ENCODE data around the gene PDE7B.

Gene PDE7B

DNA sequence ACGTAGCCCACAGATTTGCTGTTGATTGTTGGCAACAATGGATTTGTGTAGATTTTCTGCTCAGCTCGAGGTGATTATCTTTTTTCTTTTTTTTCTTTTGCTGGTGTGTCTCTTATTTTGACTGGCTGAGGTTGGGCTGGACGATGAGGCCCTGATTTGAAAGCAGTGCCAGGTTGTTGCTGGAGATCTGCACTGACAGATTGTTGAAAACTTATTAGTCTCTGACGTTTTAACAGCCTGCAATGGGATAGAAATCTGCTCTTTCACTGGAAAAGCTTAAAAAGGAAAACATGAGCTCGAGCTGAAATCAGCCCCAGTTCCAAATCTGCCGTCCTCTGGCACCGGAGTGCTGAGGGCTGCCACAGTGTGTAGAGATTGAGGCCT is 87.7 kb downstream of the PDE7B start:
- no peak for DNase-seq

DNA sequence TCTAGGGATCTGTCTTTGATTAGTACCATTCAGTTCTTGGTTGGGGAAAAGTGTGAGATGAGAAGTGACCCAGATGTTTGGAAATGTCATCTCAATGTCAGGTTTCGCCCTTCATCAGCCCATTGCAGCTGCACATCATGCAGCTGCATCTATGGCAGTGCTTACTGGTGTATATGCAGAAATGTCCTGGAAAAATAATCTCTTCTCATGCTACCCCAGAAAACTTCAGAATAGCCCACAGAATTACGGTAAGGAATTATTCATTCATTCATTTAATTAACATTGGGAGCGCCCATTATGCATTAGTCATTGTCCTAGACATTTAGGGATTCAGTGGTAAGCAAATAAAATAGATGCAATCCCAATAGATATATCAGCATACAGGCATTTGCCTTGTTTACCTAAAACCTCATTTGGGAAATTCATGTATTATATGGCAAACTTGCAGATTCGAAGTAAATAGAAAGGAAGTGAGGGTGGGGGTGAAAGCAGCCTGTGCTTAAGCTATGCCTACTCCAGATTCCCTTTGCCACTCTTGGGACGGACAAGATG is 89.2 kb downstream of the PDE7B start:
- DNase-seq = no peak

DNA sequence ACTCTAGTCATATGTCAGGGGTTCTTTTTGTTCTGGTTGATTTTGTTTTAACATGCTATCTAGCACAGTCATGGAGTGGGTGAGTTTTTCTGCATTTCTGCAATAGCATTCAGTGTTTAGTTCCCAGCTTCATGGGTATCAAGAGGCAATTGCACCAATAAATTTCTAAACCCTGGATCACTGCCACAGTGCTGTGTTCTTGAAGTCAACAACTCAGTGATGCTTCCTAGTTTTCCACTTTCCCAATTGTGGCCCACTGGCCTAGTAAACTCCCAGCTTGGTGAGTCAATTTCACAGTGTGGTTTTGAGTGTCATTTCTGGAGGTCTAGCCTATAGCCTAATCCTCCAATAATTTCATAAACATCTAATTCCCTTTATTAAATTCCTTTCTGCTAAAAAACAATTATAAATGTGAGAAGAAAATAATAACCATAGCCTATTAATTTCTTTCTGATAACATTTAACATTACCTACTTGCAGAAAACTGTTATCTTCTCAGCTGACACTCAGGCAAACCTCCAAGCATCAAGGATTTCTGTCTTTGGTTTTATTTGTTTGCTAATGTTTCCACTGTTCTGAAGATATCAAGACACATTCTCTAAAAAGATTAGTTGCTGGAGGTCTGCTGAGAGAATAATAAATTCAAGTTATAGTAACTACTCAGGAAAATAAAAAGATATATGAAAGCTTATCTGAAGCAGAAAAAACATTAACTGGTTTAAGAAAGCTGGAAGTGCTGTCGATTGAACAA is 89.9 kb downstream of the PDE7B start:
- DNase-seq = no peak

DNA sequence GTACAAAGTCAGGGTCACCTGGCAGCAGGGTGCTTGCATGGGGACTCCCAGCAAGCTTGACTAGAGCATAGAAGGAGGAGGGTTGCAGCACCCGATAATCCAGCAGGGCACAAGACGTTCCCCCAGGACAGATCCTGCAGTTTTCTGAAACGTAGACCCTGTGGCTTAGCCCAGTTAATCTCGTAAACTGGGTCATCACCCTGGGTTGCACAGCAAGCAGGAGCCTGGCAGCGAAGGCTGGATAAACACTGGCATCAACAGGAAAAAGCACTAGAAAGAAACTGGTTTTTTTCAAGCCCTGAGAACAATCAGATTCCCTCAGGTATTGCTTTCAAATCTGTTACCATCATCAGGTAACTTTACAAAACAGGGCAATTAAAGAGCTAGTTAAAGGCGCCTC is 92.6 kb downstream of the PDE7B start:
- DNase-seq = no peak

DNA sequence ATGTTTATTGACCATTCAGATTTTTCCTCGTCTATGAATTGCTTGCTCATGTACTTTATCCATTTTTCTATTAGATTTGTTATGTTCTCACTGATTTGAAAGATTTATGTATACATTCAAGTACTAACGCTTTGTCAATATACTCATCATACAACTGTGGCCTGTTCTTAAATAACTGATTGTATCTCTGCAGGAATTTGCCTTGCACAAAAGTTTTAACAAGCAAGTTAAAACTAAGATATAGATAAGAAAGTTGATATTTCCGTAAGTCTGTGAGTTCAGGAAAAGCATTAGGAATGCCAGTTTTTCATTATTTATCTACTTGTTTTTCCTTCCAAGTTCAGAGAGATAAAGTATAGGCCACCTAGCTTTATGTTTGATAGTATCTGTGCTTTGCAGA is 95.2 kb downstream of the PDE7B start:
- DNase-seq = no peak

DNA sequence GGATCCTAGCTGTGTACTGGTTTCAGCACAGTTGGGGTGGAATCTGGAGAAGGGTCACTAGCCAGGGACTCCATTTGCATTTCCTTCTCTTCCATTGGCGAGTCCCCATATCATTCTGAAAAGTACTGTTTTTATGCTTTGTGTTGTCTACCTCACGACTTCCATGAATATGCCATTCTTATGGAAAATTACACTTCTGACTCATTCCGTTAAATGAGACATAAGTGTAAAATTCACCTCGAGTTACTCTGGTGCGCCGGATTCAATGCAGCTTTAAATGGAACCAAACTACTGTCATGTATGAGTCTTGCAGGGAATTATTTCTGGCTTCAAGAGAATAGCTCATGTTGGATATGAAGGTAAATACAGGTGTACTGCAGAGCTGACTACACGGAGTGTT is 99.2 kb downstream of the PDE7B start:
- DNase-seq = no peak

DNA sequence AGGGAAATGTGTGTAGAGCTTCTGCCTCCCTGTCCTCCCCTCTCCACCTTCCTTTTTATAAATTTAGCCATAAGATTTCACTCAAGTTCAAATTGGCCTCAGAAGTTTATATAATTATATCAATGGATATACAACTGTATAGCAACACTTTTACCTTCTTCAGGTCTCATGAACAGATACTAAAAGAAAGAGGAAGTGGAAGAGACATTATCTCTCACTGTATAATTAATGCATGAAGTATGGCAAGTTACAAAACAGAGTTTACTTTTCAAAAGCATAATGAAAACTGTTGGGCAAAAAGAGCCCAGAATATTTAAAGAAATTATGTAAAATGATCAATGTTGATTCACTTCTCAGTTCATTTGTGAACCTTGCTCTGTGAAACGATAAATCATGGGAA is 99.7 kb downstream of the PDE7B start:
- DNase-seq = no peak

DNA sequence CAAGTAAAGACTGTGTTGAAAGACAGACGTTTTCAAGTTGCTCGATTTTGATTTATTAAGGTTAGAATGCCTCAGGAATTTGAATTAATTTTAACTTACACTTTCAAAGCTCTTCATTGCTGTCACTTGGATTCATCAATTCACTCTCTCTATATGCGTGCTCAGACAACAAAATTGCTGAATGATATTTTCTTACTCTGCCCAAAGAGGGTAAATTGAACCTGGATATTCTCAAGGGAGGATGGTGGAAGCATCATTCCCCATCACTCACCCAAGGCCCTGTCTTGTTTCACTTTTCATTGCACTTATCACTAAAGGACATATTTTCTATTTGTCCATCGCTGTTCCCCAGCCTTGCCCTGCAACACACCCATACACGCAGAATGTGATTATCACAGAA is 102.3 kb downstream of the PDE7B start:
- DNase-seq = no peak

DNA sequence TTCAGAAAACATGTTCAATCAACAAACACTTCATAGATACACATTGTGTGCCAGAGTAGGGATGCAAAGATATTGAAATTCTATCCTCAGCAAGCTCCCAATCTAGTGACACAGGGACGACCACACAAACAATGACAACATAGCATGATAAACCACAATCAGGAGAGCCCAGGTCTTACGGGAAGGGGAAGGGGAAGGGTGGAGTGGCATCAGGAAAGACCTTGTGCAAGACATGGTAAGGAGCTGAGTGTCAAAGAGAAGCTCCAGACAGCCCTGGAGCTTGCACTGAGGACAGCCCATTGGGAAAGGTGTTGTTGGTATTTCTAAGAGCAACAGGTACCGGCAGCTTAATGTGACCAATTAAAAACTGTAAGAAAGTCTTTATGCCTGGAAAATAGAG is 103.6 kb downstream of the PDE7B start:
- no peak for DNase-seq

DNA sequence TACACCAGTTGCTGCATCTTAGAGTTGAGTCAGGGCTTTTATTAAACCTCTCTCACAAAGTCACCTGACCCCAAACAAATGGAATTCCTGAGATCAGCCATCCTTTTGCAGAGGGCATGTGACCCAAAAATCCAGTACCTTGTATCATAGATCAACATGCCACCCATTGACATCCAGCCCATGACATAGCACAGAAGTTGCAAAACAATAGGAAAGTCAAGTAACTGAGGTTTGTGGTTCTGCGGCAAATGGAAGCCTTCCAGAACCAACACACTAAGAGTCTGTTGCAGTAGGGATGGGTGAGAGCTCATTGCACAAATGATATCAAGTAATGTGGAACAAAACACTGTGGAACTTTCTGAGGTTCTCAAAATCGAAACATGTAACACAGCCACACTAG is 111.2 kb downstream of the PDE7B start:
- no peak for DNase-seq

DNA sequence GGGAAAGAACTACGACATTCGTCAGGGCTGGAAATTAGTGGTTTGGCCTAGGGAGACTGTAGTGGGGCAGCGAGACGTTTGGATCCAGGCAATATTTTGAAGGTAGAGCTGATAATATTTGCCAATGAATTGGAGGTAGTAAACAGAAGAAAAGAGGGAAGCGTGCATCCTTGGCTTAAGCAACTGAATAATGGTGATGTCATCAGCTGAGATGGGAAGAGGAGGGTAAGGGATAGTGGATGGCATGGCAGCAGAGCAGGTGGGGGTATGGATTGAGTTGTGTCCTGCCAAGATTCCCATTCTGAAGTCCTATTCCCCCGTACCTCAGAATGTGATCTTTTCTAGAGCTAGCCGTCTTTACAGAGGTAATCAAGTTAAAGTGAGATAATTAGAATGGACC is 119.2 kb downstream of the PDE7B start:
- no peak for DNase-seq

DNA sequence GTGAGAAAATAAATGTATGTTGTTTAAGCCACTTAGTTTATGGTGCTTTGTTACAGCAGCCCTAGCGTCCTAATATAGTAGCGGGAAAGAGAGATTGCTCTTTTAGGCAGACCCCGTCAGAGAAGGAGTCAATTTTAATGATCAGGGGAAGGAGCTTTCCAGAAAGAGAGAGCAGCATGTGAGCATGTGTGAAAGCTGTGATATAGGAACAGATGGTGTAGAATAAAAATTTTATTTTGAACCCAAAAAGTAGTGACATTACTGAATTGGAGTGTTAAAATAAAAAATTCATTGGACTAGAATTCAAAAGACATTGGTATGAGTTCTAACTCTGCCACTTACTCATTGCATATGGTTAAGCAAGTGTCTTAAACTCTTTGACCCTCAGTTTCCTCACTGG is 119.8 kb downstream of the PDE7B start:
- DNase-seq = no peak

DNA sequence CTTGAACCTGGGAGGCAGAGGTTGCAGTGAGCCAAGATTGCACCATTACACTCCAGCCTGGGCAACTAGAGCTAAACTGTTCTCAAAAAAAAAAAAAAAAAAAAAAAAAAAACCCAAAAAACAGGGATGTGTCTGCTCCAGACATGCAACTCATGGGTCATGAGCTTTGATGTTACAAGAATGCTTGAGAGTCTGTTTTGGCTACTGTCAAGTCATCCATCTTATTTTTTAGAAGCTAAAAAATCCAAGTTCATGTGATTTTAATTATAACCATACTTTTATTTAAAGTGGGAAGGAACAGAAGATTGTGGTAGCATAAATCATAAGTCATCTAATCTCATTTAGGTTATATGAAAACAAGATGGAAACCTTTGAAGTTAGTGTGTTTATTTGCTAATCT is 120.6 kb downstream of the PDE7B start:
- no peak for DNase-seq

DNA sequence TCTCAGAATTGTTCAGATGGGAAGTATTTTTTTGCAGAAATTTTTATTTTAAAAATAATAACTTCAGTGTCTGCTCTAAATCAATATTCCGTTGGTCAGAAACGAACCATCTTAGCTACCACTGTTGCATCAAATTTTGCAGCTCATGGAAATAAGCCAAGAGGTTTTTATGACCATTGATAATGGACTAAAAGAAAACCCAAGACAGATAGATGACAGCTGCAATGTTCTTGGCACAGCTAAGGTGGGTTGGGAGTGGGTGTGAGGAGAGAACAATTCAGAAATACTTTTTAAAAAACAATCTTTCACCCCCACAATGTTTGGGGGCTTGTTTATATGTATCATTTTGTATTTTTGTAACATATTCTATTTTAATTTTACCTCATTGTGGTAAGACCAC is 121.1 kb downstream of the PDE7B start:
- DNase-seq = no peak

DNA sequence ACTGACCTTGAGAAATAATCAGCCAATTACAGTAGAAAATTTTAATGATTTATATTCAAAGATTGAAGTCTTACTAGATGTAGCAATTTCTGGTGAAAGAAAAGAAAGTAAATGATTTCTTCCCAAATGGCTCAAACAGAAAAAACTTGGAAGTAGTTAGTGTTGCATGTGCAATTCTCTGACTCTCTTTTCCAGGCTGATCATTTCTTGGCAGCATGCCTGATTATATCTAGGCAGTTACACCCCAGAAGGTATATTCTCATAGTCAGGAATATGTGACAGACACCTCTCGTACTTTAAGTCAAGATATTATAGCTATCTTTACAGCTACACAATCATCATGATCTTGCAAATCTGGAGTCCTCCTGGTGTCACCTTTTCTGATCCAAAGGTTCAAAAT is 122.9 kb downstream of the PDE7B start:
- no peak for DNase-seq

DNA sequence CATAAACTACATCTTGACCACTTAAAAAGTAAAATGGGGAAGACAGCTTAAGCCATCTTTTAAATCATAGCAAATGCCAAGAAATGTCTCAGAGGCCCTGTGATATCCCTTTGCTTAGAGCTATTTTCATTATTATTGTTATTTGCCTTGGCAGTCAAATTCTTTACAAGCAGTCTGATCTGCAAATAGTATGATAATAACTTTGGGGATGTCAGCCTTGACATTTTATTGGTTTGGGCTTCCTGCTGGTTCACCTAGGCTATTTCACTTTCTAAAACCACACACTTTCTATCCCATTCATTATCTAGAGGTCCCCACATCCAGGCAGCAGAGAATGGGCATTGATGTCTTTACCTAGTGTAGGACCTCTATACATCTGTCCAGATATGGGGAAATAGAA is 125.1 kb downstream of the PDE7B start:
- no peak for DNase-seq

DNA sequence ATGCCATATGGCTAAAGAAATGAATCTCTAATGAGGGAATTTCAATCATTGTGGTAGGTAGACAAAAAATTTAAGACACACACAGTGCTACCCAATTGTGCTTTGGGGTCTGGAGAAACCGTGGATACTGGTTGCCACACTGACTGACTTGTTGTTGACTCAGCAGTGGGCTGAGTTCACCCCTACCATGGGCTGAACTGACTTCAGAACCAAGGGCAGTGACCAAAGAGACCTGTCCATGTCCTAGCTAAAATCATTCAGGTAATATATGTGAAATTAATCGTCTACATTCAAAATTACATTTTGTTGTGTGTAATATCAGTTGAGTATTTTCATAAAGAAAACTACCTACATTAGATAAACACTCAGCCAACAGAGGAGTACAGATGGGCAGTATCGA is 131.6 kb downstream of the PDE7B start:
- DNase-seq = no peak

DNA sequence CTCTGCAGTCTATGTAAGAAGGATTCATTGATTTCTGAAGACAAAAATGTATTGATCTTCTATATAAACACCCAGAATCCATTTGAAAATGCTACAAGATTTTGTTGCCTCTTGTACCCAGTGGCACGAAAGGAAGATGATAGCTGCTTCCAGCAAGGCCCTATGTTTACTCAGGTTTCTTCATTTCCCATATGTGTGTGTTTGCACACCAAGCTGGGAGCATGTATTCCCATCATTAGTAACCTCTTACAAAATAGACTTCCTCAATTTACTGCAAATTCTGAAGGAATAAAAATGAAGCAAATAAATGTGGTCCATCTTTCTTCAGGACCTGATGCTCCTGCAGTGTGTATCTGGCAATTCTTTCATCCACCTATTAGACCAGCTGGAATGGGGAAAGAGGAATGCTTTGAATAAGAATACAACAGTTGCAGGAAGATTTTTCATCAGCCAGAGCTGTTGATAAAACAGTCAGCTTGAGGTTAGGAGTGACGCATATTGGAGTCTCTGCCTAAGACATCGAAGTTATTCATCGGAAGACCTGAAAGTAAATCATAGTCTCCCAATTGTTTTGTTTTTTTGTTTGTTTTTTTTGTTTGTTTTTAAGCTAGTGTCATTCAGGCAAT is 132.3 kb downstream of the PDE7B start:
- DNase-seq = no peak

DNA sequence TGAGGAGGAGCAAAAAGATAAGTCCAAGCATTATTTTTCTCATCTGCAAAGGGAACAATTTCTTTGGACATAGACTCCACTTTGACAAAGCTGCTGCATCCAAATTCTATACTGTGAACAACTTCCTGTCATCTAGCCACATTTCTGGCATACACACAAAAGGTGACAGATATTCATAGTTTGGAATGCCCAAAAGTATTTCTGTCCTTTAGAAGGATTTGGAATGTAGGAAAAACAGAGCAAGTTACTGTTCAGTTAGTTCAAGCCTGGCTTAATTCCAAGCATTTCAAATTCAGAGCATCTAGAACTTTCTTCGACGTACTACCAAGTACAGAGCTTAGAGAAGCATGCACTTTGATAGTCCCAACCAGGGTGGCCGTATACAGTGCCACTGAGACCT is 134.0 kb downstream of the PDE7B start:
- DNase-seq = no peak

DNA sequence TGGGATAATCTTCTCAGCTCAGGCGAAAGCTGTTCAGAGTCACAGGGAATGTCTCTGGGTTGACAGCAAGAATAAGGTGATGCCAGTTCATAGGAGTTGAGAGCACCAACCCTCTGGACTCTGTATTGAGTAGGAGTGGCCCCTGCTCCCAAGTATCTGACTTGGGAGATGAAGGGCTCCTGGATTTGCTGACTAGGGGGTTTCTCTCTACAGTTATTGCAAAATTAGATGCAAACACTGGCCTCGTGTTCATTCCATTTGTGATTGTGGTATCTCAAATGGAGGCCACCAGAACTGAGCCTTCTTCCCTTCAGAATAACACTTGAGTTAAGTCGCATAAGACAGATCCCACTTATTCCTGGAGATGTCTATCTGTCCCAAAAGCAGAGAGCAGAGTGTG is 135.7 kb downstream of the PDE7B start:
- DNase-seq = no peak

DNA sequence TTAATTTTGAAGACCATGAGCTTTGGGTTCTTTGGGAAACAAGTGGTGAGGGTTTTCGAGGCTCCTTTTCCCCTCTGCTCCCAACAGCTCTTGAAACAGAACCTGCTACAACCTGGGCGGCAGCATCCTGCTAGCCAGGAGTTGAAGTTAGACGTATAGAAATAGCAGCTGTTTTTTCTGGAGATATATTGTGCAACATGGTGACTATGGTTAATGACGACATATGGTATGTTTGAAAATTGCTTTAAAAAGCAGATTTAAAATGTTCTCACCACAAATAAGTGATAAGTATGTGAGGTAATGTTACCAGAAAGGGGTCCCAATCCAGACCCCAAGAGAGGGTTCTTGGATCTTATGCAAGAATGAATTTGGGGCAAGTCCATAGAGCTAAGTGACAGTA is 138.9 kb downstream of the PDE7B start:
- no peak for DNase-seq

DNA sequence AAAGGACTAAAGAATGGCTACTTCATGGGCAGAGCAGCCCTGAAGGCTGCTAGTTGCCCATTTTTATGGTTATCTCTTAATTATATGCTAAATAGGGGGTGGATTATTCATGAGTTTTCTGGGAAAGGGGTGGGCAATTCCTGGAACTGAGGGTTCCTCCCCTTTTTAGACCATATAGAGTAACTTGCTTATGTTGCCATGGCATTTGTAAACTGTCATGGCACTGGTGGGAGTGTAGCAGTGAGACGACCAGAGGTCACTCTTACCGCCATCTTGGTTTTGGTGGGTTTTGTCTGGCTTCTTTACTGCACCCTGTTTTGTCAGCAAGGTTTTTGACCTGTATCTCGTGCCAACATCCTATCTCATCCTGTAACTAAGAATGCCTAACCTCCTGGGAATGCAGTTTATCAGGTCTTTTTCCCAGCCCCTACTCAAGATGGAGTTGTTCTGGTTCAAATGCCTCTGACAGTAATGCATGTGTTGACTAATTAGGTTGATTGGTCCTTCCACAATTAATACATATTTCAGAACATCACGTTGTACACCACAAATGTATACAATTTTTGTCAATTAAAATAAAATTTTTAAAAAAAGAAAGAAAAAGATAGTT is 139.5 kb downstream of the PDE7B start:
- DNase-seq = no peak

DNA sequence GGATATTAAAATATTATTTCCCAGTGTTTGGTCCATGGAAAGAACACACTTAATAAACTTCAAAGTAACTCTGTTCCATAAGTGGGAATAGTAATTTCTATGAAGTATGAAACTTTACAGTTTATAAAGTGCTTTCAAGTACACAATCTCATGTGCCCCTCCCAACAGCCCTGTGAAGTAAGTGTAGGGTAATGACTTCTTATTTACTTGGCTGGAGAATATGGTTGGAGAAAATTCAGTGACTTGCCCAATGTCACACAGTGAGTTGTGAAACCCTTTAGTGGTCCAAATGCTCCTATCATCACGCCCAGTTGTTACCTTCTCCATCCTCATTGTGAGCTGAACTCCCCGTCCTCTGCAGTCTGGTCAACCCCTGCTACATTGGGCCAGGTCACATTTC is 141.2 kb downstream of the PDE7B start:
- DNase-seq = no peak

DNA sequence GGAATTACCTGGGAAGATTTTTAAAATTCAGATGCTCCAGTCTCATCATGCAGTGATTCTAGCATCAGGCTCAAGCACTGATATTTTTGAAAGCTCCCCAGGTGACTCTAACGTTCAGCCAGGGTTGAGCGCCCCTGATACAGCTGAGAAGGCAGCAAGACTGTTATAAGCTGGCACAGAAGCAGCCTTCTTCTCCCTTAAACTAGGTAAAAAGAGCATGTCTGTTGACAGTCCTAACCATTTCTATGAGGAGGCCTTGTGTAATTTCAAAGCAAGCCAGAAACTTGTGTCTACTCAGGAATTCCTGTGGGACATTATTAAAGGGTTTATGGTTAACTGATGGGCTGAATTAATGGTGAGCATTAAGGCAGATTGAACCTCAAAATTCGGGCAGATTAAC is 141.9 kb downstream of the PDE7B start:
- DNase-seq = no peak

Measured in effector CD8-positive, alpha-beta T cell (primary cell).